Endothelial cell of umbilical vein (primary cell): ENCODE results near the gene RORC. TPM values are rescaled to one million over a fixed set of nuclear protein-coding genes. Genes with fewer than 3 reads are reported as not detected.
"Not testable (repeated sequence)": the region's sequence is repeated elsewhere in the genome, so short reads cannot be mapped to it uniquely, and the experiment has no call there.

Experiments
- BruUV-seq: library from RNA; stranded (reverse); fragments of 400-500 nt; replicated peaks from 2 replicates; lab custom pipeline; 2021; lab: Mats Ljungman, UMichigan
- CTCF ChIA-PET: fragments of 300-600, 350-600 bp; sonication (Branson Sonifier 250); formaldehyde crosslinking; loops from one replicate; lab custom pipeline; 2021; ENCODE audit warnings: antibody characterized with exemption, inconsistent platforms; lab: Charles Lee
- POLR2A ChIA-PET: fragments of 300-600, 350-600 bp; sonication (Branson Sonifier 250); formaldehyde crosslinking; loops from one replicate; lab custom pipeline; 2021; ENCODE audit warnings: antibody characterized with exemption, inconsistent platforms; lab: Charles Lee
- DNase-seq: peaks from one replicate; pipeline ENCODE4 v3.0.0-alpha.2; 2011; ENCODE audit warnings: low read depth, low spot score
- FAIRE-seq: peaks from 2 replicates; lab custom pipeline; 2011; peaks lifted over from hg19 to GRCh38; lab: Jason Lieb, UNC
- H2AFZ ChIP-seq: 2 replicates; pipeline ENCODE4 v1.6.0; 2012; ENCODE audit warnings: low read depth, low read length, control low read depth, inconsistent platforms
- H3K27ac ChIP-seq: 2 replicates; pipeline ENCODE4 v1.5.1; 2011; ENCODE audit warnings: low read depth, mild to moderate bottlenecking, control low read depth, low read length, moderate library complexity; ENCODE audit not compliant: insufficient read depth
- H3K27me3 ChIP-seq, 2 experiments: 2 replicates each; pipeline versions ENCODE4 v1.6.0 to v1.6.1; 2011; ENCODE audit warnings: low read length in 2 of 2, mixed read lengths in 1 of 2; ENCODE audit not compliant: control insufficient read depth in 2 of 2, insufficient read depth in 2 of 2
- H3K36me3 ChIP-seq, 2 experiments: 2 replicates in 1 of 2; 3 replicates in 1 of 2; pipeline ENCODE4 v1.5.1; 2011; ENCODE audit warnings: low read length in 2 of 2, mild to moderate bottlenecking in 1 of 2, moderate library complexity in 1 of 2; ENCODE audit not compliant: control insufficient read depth in 2 of 2, insufficient read depth in 2 of 2; ENCODE audit errors: extremely low read depth in 1 of 2
- H3K4me1 ChIP-seq: 3 replicates; pipeline ENCODE4 v1.5.1; 2011; ENCODE audit warnings: mild to moderate bottlenecking, low read length; ENCODE audit not compliant: control insufficient read depth, insufficient read depth; ENCODE audit errors: extremely low read depth
- H3K4me2 ChIP-seq: 2 replicates; pipeline ENCODE4 v1.6.1; 2011; ENCODE audit warnings: low read length, control low read depth, mixed read lengths; ENCODE audit not compliant: insufficient read depth
- H3K4me3 ChIP-seq, 3 experiments: fragments of 200-600 bp in 1 of 3; sonication (generic), shearing (Covaris generic) in 1 of 3; replicated peaks in 1 of 3; 2 replicates each; pipeline ENCODE4 v1.5.1; 2011 to 2016; ENCODE audit warnings: control low read depth in 3 of 3, low read length in 3 of 3, mild to moderate bottlenecking in 2 of 3, inconsistent platforms in 1 of 3, low read depth in 1 of 3, moderate library complexity in 1 of 3; ENCODE audit not compliant: insufficient read depth in 1 of 3
- H3K79me2 ChIP-seq: 2 replicates; pipeline ENCODE4 v1.6.0; 2012; ENCODE audit warnings: low read length, inconsistent platforms; ENCODE audit not compliant: control insufficient read depth, insufficient read depth
- H3K9ac ChIP-seq: replicated peaks from 2 replicates; pipeline ENCODE3; 2011; ENCODE audit warnings: low read length, control low read depth; ENCODE audit not compliant: insufficient read depth; ENCODE audit errors: extremely low read depth
- H3K9me1 ChIP-seq: replicated peaks from 3 replicates; pipeline ENCODE4 v1.6.0; 2011; ENCODE audit warnings: mild to moderate bottlenecking, low read length; ENCODE audit not compliant: control insufficient read depth, insufficient read depth; ENCODE audit errors: extremely low read depth
- H3K9me3 ChIP-seq: replicated peaks from 2 replicates; pipeline ENCODE4 v1.5.1; 2012; ENCODE audit warnings: low read length, inconsistent platforms; ENCODE audit not compliant: control insufficient read depth, insufficient read depth
- H4K20me1 ChIP-seq: replicated peaks from 2 replicates; pipeline ENCODE3; 2011; ENCODE audit warnings: mild to moderate bottlenecking, low read length; ENCODE audit not compliant: control insufficient read depth, insufficient read depth; ENCODE audit errors: extremely low read depth
- EZH2 ChIP-seq: IDR thresholded peaks from 2 replicates; pipeline ENCODE4 v1.6.1; 2012; ENCODE audit warnings: borderline replicate concordance, low read depth, mild to moderate bottlenecking, moderate library complexity, low read length, inconsistent platforms; ENCODE audit not compliant: severe bottlenecking
- GATA2 ChIP-seq: IDR thresholded peaks from 2 replicates; pipeline ENCODE4 v1.7.0; 2011; ENCODE audit warnings: low read depth, mild to moderate bottlenecking, moderate library complexity, mixed read lengths, low read length; ENCODE audit not compliant: insufficient read length, insufficient read depth
- JUN ChIP-seq: IDR thresholded peaks from 2 replicates; pipeline ENCODE4 v1.6.1; 2011; ENCODE audit warnings: borderline replicate concordance, low read depth; ENCODE audit not compliant: insufficient read length, insufficient read depth
- MYC ChIP-seq: IDR thresholded peaks from one replicate; pipeline ENCODE4 v1.6.1; 2011; ENCODE audit warnings: mild to moderate bottlenecking, low read depth, low read length
- POLR2A ChIP-seq: IDR thresholded peaks from 2 replicates; pipeline ENCODE4 v1.6.1; 2012; ENCODE audit warnings: low read depth, mild to moderate bottlenecking, control low read depth, low read length
- POLR2AphosphoS5 ChIP-seq: IDR thresholded peaks from 2 replicates; pipeline ENCODE4 v1.6.1; 2012; ENCODE audit warnings: low read depth, mild to moderate bottlenecking, control low read depth, low read length, moderate library complexity; ENCODE audit not compliant: insufficient read depth
- dilution Hi-C: fragments of 300-500 bp; cut with MboI; formaldehyde crosslinking; loops from one replicate; pipeline ENCODE4 v1.15.0; 2019; ENCODE audit warnings: low sequenced_read_pairs; ENCODE audit not compliant: extremely low pct_ligation_motif_present
- intact Hi-C: fragments of 100-400 bp; cut with micrococcal nuclease; formaldehyde crosslinking; loops from one replicate; pipeline ENCODE4 v1.10.0; 2022
- polyA plus RNA-seq, 4 experiments: library from polyadenylated mRNA; depleted of rRNA in 3 of 4; stranded (reverse) in 3 of 4; unstranded in 1 of 4; fragments of >200 nt; gene quantifications; 2 replicates each; pipeline versions ENCODE4 v1.2.1 to v1.2.3, GENCODE V29; 2011 to 2012; ENCODE audit warnings: missing spikeins in 1 of 4
- total RNA-seq: library from RNA; stranded (reverse); gene quantifications from 2 replicates; pipeline ENCODE4 v1.2.3, GENCODE V29; 2021

The RORC gene
- total and polyA plus RNA-seq, 2 donors (not counting 3 experiments of a cell fraction or from before 2014, with no cell fraction given): not detected

GRCh38 chr1:151773702-151774101, 57.9 kb downstream of the RORC start:
- Histone ChIP-seq H2AFZ (no peak overlapping the region), H3K9ac (no peak overlapping the region), H3K4me1 (no peaks in the 10 kb centered on the region), H3K4me2 (no peak overlapping the region), H3K9me3 (no peaks in the 10 kb centered on the region), H3K4me3 (no peak overlapping the region), H3K27ac (no peak overlapping the region), H3K27me3 (no peaks in the 10 kb centered on the region), H3K9me1 (no peaks in the 10 kb centered on the region), H4K20me1 (no peaks in the 10 kb centered on the region), H3K36me3 (no peaks in the 10 kb centered on the region), H3K79me2 (no peaks in the 10 kb centered on the region)
- FAIRE-seq (no peak), DNase-seq (no peak)
- no TSS peak for BruUV-seq
- intact Hi-C loops (no loop called here), dilution Hi-C loops (no loop called here)
- TF ChIP-seq POLR2AphosphoS5 (no peak), GATA2 (no peak), POLR2A (no peak), EZH2 (no peak), JUN (no peak), MYC (no peak)
- CTCF ChIA-PET: no interaction called here
- POLR2A ChIA-PET: no interaction called here

DNA sequence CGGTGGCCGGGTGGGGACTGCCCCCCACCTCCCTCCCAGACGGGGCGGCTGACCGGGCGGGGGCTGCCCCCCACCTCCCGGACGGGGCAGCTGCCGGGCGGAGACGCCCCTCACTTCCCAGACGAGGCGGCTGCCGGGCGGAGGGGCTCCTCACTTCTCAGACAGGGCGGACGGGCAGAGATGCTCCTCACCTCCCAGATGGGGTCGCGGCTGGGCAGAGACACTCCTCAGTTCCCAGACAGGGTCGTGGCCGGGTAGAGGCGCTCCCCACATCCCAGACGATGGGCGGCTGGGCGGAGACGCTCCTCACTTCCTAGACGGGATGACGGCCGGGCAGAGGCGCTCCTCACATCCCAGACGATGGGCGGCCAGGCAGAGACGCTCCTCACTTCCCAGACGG, 62.3 kb downstream of the RORC start:
- H3K27ac ChIP-seq, H2AFZ ChIP-seq, FAIRE-seq, intact Hi-C loops, H3K9me1 ChIP-seq, H3K4me2 ChIP-seq, CTCF ChIA-PET, H3K27me3 ChIP-seq, H4K20me1 ChIP-seq, H3K9ac ChIP-seq, H3K4me1 ChIP-seq, H3K4me3 ChIP-seq, H3K79me2 ChIP-seq, POLR2A ChIA-PET, H3K9me3 ChIP-seq, BruUV-seq, H3K36me3 ChIP-seq, dilution Hi-C loops, DNase-seq: not testable (repeated sequence)

GRCh38 chr1:151768351-151769066, 63.1 kb downstream of the RORC start:
- H3K4me3 ChIP-seq, H3K9ac ChIP-seq, POLR2A ChIA-PET, BruUV-seq, H3K79me2 ChIP-seq, H3K9me3 ChIP-seq, H4K20me1 ChIP-seq, dilution Hi-C loops, H3K36me3 ChIP-seq, H3K4me2 ChIP-seq, H3K27me3 ChIP-seq, DNase-seq, H3K27ac ChIP-seq, H2AFZ ChIP-seq, H3K4me1 ChIP-seq, intact Hi-C loops, H3K9me1 ChIP-seq, FAIRE-seq, CTCF ChIA-PET: not testable (repeated sequence)
